NCI-H2227 treated with DMSO at 0.1 percent for 48 hours (cell line): Measurements from ENCODE around the gene VSIG4.

Experiments
- DNase-seq: peaks from one replicate; lab custom pipeline; 2025; lab: John Stamatoyannopoulos, UW

VSIG4 gene

DNA sequence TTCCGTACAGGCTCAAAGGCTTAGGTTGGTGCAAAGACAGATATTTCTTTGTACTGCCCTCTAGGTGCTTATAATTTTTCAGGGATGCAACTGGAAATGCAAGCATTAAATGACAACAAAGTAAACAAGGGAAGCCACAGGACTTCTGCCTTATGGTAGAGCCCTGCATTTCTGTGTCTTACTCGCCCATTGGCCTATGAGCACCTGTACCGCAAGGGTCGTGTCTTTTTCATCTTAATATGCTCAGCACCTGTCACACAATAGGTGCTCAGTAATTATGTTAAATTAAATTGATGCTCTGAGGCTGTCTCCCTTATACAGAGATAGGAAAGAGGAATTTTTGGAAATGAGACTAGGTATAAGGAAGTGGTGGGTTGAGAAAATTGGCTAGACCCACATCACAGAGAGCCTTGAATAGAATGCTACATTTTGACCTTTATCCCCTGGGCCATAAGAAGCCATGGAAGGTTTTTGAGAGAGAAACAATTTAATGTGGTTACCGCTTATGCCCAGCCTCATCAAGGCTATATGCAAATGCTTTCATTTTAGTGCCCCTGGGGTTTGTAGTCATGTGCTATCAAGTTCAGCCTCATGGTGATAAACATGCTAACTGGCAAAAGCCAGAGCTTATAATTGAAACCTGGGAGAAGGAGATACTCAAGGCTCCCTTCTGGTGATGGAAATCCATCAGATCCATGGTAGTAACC lies 16.3 kb downstream of the VSIG4 start:
- no peak for DNase-seq

DNA sequence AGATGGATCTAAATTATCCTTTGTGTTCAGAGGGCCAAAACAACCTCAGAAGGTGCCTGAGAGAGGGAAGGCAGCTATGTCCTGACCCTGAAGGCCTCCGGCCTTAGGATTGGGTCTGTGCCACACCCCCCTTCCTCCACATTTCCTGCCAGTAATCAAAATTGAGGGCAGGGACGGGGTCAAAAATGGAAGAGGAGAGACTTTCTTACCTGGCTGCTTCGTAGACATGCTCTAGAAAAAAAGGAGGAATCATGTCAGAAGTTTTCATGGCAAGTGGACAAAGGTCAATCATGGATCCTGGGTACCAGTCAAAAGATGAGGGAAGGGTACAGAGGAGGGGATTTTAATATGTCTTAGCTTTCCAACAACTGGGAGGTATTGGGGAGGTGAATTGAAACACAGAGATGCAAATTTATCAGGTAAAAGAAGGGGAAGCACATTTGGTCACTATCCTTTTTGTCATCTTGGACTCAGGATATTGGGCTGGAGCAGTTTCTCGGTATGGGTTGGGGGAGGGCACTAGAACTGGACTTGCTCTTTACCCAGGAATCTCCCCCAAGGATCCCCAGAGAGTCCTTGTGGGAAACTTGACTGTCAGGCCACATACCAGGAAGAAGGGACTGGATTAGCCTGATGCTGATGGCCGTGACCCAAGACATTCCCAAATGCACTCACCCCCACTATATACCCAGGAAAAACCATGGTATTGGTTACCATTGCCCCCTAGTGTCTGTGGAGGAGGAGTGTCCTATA lies 17.1 kb downstream of the VSIG4 start:
- DNase-seq, result no peak

DNA sequence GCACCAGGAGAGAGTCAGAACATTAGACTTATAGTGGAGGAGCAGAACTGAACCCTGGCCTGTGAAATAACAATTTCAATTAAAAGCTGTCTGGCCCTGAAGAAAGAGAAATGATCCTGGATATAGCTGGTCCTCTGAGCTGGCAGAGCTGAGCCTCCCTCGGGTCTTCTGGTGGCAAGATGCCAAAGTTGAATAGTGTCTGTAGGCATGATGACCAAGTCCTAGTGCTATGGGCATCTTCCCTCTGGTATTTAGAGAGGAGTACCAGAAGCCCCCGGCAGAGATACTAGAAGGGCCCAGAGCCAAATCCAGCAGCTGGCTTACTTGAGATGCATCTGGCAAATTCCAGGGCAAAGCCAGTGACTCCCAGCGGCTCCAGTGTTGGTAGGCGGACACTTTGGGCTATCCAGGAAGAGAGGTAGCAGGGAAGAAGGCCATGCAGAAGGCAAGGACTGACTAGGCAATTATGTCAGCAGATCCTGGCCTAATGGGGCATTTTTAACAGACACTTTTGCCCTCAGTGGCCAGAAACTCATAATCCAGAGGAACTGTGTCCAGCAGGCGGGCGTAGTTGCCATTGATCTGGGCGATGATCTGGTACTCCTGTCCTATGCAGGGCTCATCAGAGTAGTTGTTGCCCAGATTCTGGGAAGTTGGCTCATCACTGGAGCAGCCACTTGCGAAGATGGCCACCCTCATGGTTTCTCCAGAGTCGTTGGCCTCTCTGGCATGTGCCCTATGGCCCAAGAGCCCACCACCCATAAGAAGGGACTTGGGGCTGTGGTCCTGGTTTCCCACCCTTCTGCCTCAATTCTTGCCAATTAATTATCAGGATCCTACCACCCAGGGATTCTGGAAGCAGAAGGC lies 17.9 kb downstream of the VSIG4 start:
- no peak for DNase-seq

DNA sequence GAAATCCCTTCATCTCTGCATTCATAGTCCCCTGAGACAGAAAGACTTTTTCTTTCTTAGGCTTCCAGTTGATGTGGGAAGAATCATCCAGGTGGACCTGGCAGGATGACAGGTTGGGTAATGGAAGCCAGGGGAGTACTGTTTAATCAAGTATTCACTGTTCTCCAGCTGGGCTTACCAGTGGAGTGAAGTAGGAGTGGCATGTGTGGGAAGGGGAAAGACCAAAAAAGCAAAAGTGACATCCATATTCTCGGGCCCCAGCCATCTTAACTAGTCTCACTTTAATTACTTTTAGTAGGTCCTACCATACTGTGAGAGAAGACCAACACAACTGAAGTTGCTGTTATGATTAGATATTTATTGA lies 18.5 kb downstream of the VSIG4 start:
- no peak for DNase-seq

DNA sequence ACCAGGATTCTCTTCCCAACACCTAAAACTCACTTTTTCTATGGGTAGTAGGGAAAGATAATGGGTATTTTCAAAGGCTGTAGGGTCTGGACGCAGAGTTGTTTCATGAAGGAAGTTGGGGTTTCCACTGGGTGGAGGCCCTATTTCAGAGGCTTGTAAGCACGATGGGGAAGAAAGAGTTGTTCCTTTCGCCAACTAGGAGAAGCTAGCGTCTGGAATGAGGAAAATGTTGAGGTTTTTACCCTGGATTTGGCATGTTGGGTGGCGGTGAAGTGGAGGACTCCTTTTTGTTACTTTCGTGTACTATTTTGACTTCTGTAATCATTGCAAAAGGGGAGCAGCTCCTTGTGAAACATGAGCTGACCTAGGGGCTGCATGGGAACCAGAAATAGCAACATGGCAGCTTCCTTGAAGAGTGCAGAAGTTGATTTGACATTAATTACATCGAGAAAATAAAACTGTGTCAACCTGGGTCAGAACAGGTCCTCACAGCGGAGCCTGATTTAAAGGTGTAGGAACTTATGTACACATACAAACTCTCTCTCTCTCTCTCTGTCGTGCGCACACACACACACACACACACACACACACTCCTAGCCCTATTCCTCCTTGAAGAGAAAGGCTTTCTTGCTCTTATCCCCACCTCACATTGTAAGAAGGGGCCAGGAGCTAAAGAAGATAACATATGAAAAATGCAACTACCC lies 19.1 kb downstream of the VSIG4 start:
- DNase-seq, result no peak

DNA sequence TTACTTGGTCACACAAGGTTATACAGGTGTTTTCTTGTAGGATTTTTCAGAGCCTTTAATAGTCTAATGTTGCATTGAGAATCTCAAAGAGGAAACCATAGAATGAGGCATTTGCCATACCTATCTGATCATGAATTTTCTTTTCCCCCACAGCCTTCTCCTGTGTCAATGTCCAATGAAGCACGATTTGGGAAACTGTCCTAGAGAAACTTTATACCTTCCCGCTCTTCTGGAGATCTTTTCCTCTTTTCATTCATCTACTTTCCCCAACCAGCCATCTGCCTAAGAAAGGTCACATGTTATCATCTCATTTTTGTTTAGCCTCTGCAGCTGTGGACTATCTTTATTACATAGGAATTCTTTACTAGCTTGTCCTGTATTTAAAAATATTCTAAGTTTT lies 19.9 kb downstream of the VSIG4 start:
- DNase-seq, result no peak

DNA sequence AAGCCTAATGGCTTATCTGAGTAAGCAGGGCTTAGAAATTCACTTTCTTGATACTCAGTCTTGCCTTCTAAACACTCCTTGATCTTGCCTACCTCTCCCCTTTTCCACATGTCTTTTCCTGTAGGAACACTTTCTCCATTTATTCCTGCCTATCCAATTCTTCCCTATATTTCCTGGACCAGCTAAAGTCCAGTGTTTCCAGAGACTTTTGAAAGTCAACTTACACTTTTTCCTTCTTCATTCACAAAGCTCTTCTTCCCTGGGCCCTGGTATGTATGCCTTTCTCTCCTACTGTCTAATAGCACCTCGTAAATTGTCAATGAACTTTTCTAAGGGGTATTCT lies 20.6 kb downstream of the VSIG4 start:
- DNase-seq, result no peak

DNA sequence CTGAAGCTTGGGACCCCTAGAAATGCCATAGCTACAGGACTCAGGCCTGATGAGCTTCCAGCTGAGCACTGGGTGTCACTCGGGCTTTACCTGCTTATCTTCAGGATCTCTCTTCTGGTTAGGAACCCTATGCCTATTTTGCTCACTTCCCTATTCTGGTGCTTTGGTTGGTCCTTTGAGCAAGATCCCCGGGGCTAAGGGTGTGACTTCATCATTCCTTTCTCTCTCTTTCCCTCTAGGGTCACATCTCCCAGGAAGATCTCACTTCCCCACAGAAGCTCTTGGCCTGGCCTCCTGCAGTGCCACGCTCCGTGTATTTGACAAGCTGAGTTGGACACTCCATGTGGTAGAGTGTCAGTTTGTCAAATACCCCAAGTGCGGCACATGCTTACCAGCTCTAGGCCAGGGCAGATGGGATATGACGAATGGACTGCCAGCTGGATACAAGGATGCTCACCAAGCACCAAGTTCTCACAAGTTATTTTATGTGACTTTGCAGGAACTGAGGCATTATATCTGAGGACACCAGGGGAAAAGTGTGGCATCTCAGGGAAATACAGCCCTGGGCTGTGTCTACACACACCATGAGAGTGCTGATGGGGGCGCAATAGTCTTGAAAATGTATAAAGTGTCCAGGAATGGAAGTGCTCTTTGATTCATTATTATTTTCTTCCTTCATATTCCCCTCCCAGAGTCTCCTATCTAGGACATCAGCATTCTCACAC lies 21.1 kb downstream of the VSIG4 start:
- no peak for DNase-seq

DNA sequence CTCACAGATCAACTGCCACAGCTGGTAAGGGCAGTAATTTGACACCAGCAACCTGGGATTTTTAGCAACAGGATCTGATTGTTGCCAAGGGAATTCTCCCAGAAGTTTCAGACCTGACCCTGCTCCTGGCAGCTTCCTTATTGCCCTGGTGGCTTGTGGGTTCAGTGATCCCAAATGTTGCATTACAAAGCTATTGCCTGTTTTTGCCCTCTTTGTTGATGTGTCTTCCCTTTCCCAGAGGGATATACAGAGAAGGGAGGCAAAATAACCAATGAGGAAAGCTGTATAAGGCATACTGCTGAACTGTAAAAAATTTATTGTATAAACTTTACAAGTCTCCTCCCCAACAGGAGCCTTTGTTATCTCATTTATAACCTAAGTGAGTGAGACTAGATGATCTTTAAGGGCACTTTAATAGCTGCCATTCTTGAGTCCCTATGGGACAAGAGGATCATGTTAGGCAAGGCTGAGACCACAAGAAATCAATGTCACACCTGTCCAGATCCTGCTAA lies 22.2 kb downstream of the VSIG4 start:
- DNase-seq, result no peak

DNA sequence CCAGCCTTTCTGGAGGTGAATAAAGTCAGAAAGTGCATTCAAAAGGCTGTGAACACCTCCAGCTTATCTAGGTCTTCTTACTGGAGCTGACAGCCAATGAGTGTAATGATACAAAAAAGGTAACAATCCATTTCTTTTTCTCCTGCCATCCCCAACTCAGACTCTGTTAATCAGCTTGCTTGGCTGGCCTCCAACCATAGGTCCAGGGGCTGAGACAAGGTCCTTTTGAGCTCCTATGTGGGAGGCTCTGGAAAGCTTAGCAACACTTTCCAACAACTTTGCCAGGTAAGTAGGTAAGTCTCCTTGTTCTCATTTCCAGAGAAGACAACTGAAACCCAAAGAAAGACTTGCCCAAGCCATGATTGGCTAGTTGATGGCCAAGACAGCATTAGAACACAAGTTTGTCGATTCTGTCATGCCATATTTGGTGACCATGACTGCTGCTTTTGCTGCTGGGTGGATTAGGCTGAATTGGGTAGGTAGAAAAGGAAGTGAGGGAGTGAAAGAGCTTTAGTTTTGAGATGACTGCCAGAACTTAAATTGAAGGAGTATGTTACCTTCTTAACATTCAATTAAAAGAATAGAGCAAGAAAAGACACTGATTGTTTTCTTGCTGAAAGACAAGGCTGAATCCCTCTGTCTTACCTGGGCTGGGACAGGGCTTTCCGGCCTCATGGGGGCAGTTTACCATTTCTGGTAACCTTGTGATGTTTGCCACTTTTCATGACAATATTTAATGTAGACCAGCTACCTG lies 22.8 kb downstream of the VSIG4 start:
- DNase-seq, result no peak

DNA sequence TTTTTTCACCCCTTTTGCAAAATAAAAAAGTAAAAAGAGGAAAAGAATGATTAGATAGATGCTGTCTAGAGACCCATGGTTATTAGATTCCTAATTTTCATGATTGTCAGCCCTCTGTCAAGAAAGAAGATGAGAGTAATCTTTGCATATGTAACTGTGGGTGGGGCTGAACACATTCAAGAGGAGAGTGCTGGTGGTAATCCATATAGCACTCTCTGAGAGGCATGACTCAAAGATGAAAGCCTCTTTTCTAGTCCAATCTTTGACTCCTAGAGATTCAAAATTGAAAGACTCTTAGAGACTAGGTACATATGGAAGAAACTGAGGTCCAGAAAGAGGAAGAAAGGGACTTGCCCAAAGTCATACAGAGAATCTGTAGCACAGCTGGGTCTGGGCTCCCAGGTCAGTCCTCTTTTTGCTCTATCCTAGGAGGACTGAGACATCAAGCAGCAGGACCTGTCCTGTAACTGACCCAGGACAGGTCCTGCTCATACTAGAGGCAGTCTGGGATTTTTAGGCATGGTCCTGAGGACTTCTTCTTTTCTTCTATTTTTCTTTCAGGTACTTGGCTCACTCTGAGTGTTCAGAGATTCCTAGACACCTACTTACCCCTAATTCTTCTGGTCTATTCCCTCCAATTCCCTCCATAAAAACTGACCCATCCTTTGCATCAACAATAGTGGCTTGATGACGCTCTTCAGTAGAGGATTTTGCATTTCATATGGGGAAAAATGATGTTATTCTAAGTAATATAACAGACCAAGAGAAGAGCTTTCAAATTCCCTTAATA lies 23.8 kb downstream of the VSIG4 start:
- DNase-seq, result no peak

DNA sequence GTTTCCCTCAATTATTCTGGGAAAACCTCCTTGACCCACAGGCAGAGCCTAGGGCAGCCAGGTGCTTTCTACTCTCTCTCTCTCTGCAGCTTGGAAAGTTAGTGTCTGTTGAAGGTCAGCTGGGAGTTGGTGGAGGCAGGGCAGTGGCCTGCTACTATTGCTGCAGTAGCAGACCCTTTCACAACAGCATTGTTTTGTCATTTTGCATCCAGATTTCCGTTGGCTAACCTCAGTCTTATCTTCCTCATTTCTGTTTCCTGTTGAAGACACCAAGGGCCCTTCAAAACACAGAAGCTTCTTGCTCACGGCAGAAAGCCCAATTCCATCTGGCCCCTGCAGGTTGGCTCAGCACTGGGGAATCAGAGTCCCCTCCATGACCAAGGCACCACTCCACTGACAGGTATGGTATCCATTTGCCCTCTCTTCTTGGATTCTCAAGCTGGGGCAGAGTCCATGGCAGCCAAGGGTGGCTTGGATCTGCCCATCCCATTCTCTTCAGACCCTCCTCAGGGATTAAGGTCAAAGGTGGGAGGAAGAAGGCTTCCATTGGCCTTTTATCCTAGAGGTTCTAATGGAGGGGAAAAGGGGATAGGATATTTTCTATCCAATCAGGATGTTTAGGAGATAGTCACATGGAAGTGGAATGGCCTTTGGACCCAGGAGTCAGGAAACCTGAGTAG lies 24.6 kb downstream of the VSIG4 start:
- no peak for DNase-seq

DNA sequence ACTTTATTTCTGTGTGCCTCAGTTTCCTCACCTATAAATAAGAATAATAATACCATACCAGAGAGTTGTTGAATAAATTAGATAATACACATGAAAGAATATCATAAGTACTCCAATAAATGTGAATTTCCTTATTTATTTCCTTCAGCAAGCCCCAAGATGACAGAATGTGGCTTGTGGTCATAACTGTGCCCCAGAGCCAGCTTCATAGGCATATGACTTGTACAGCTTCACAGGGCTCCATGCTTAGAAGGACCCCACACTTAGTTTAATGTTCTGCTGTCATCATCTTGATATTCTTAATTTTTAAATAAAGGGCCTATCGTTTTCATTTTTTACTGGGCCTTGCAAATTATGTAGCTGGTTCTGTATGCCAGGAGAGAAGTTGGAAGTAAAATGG lies 25.3 kb downstream of the VSIG4 start:
- no peak for DNase-seq

DNA sequence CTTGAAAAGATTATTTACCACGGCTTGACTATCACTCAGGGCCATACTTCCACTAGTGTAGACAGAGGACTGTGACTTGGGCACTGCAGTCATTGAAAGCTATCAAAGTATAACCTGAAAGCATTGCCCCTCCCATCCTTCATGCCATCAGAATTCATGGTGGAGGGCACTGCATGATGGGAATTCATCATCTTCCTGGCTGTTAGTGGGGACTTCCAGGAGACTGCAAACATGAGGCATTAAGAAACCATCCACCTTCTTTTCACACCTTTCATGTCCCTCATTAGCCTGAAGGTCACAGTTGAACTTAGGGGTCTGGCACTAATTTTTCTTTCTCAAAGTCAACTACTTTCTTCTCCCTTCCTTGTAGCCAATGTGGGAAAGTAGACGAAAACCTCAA lies 25.8 kb downstream of the VSIG4 start:
- DNase-seq, result no peak

DNA sequence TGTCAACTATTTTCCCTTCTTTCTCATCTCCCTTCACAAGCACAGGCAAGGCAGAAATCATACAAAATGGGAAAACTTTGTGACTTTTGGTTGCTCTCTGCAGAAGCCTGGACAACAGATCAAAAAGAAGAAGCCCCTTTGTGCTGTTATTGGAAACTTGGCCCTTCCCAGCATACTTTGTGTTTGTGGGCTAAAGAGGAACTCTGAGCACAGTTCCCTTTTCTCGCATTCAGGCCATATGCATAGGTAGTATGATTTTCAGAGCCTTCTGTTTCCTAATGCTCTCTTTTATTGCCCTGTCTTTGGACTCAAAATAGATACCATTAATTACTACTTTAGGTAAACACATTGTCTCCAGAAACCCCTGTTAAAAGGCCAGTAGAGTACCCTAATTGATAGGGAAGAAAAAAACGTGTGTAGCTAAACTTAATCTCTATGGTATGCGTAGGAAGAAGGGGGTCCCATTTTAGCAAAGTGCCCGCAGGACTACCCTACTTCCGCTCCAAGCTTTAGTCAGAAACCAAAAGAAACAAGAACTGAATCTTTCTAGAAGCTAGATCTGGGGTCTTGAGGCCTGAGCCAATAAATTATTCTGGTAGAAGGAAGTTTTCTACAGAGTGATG lies 26.6 kb downstream of the VSIG4 start:
- no peak for DNase-seq

DNA sequence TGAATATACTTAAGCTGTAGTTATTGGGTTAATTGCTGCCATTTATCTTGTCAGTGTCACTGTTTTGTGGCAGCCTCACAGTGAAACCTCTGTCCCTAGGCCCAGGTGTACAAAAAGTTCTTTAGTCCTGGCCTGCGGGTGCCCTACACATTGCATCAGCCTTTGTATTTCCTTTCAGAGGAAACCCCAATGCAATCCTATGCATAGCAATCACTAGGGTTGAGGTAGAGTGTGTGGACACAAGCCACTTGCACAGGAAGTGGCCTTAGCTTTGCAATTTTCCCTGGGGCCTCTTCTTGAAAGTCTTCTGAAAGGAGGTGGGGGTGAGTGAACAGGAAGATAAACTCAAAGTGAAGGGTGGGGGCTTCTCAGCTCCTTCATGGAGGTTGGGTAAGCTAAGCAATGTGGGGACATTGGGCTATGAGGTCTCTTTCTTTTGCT lies 27.8 kb downstream of the VSIG4 start:
- no peak for DNase-seq

DNA sequence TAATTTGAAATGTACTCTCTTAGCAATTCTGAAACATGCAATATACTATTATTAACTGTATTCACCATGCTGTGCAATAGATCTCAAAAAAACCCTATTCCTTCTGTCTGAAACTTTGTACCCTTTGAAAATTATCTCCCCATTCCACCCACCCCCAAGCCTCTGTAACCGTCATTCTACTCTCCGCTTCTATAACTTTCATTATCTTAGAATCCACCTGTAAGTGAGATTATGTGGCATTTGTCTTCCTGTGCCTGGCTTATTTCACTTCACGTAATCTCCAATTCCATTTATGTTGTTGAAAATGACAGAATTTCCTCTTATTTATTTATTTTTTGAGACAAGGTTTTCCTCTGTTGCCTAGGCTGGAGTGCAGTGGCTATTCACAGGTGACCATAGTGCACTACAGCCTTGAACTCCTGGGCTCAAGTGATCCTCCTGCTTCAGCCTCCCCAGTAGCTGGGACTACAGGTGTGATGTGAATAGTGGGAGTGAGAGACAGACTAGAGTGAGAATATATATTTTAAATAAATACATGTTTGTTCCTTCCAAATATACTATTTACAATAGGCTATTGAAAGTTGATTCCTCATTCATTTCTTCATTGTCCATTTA lies 30.5 kb downstream of the VSIG4 start:
- DNase-seq, result no peak

DNA sequence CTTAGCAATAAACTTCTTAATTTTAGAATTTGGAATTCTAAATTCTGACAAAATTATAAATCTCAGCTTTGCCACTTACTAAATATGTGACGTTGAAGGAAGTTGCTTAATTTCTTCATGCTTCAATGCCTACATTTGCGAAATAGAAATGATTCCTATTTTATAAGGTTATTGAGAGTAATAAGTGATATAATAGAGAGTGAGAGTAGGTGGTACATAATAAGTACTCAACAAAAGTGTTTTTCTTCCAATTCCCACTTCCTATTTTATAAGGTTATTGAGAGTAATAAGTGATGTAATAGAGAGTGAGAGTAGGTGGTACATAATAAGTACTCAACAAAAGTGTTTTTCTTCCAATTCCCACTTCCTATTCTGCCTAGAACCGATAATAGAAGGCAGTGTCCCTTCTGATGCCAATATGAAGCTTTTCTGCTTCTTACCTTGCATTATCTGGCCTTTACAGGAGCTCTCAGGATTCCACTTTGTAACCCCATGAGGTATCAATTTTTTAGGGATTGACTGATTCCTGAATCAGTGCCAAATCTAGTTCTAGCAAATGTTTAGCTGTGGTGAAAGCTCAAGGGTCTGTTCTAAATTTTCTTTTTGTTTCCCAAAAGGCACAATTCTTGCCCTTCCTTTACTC lies 31.4 kb downstream of the VSIG4 start:
- DNase-seq, result no peak
